Liver (tissue), 3 donors: ENCODE data around the gene EXOC2.

Experiments
- CTCF ChIP-seq: fragments of 150-350 bp; IDR thresholded peaks from 2 replicates; pipeline ENCODE4 v1.5.1; 2017; ENCODE audit warnings: improper control_type of control experiment, low read depth, low read length; ENCODE audit not compliant: missing input control
- GABPA ChIP-seq, 2 donors: IDR thresholded peaks in 1 of 2; conservative IDR thresholded peaks in 1 of 2; 2 replicates each; pipeline ENCODE4 v1.6.1; 2016; ENCODE audit warnings: antibody characterized with exemption in 2 of 2, mild to moderate bottlenecking in 1 of 2, moderate library complexity in 1 of 2
- JUND ChIP-seq, 2 donors: IDR thresholded peaks; 2 replicates each; pipeline ENCODE4 v1.6.1; 2016; ENCODE audit warnings: antibody characterized with exemption in 2 of 2
- MAX ChIP-seq: IDR thresholded peaks from 2 replicates; pipeline ENCODE4 v1.6.1; 2016; ENCODE audit warnings: antibody characterized with exemption
- REST ChIP-seq: IDR thresholded peaks from 2 replicates; pipeline ENCODE4 v1.6.1; 2016; ENCODE audit warnings: antibody characterized with exemption, mild to moderate bottlenecking
- RXRA ChIP-seq, 2 donors: IDR thresholded peaks; 2 replicates each; pipeline ENCODE4 v1.6.1; 2017 to 2018; ENCODE audit warnings: antibody characterized with exemption in 2 of 2, mild to moderate bottlenecking in 1 of 2
- SP1 ChIP-seq: IDR thresholded peaks from 2 replicates; pipeline ENCODE4 v1.6.1; 2018; ENCODE audit warnings: antibody characterized with exemption, mild to moderate bottlenecking
- TAF1 ChIP-seq: conservative IDR thresholded peaks from 2 replicates; pipeline ENCODE4 v1.6.1; 2016; ENCODE audit warnings: antibody characterized with exemption, mild to moderate bottlenecking
- YY1 ChIP-seq: IDR thresholded peaks from 2 replicates; pipeline ENCODE4 v1.6.1; 2016; ENCODE audit warnings: antibody characterized with exemption, mild to moderate bottlenecking
- ZBTB33 ChIP-seq: IDR thresholded peaks from 2 replicates; pipeline ENCODE4 v1.6.1; 2016; ENCODE audit warnings: antibody characterized with exemption
- donor health status: healthy.
- donor health status: healthy.

DNA sequence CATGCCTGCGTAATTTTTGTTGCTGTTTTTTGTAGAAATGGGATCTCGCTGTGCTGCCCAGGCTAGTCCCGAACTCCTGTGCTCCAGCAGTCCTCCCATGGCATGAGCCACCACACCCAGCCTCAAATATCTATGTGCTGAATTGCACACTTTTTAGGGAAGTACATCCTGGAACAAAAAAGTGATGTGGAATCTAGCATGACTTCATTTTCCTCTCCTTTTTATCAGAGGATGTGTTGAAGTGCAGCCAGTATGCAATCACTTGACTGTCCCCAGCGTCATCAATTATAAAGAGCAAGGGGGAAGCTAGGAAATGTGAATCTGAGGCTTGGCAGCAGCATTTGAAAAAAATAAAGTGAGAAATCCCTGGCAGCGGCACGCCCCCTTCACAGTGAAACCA, 6.4 kb upstream of the EXOC2 start:
- TF ChIP-seq CTCF (no peak), MAX (no peak), GABPA (IDR thresholded peaks at IDR 0.05 in 1 of 2, conservative IDR thresholded peaks at IDR 0.05 in 1 of 2) (no peak), ZBTB33 (no peak), SP1 (no peak), RXRA (IDR thresholded peaks at IDR 0.05) (no peak), TAF1 (no peak), REST (no peak), JUND (IDR thresholded peaks at IDR 0.05) (no peak), YY1 (no peak)
